DOHH2 (cell line): ENCODE results near the gene DBT.

ENCODE experiments used
- EZH2phosphoT487 ChIP-seq: fragments of 200-600 bp; sonication (generic); IDR thresholded peaks from 2 replicates; pipeline ENCODE4 v1.6.1; 2017; ENCODE audit warnings: borderline replicate concordance, mild to moderate bottlenecking, antibody characterized with exemption, low read length, moderate library complexity, mixed read lengths
- TF ChIP-seq, protein P1 (sequence below): fragments of 200-600 bp; sonication (generic); IDR thresholded peaks from one replicate; pipeline ENCODE4 v1.5.1; 2014; ENCODE audit warnings: antibody characterized with exemption, mild to moderate bottlenecking, low read depth, low read length; ENCODE audit not compliant: poor library complexity, severe bottlenecking

DNA sequence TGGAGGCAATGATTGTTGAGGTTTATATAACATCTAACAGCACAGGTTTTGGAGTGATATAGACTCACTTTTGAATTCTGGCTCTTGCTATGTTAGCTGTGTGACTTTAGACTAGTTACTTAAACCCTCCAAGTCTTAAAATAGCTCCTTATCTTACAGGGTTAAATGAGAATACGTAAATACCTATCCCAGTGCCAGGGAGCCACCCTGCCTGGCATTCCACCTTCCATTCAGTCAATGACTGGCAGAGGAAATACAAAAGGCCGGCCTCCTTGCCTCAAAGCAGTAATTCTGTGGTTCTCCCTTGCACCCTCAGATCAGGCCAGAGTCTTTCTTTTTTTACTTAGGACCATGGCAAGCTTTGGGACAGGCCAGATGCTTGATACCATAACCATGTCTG lies 31.8 kb downstream of the DBT start:
- TF ChIP-seq, protein P1, sequence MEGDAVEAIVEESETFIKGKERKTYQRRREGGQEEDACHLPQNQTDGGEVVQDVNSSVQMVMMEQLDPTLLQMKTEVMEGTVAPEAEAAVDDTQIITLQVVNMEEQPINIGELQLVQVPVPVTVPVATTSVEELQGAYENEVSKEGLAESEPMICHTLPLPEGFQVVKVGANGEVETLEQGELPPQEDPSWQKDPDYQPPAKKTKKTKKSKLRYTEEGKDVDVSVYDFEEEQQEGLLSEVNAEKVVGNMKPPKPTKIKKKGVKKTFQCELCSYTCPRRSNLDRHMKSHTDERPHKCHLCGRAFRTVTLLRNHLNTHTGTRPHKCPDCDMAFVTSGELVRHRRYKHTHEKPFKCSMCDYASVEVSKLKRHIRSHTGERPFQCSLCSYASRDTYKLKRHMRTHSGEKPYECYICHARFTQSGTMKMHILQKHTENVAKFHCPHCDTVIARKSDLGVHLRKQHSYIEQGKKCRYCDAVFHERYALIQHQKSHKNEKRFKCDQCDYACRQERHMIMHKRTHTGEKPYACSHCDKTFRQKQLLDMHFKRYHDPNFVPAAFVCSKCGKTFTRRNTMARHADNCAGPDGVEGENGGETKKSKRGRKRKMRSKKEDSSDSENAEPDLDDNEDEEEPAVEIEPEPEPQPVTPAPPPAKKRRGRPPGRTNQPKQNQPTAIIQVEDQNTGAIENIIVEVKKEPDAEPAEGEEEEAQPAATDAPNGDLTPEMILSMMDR = no peak
- no peak for TF ChIP-seq EZH2phosphoT487
